ENCODE data around the gene WWOX.
"Not testable (repeated sequence)": the region's sequence is repeated elsewhere in the genome, so short reads cannot be mapped to it uniquely, and the experiment has no call there.

The WWOX gene

DNA sequence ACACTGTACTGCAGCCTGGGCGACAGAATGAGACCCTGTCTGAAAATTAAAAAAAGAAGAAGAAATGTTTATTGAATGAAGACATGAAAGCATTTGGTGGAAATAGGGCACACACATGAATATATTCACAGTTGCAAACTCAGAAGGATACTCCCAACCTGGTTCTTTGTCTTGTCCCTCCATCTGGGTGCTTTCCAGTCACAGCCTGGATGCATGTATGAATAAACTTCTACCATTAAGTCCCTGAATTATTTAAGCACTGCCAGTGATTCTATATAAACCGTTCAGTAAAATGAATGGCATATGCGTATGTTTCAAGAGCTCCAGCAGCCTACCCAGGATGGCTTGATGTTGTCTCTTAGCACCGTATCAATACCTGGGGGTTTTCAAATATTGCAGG is 591.1 kb downstream of the WWOX start:
- Mint-ChIP-seq H3K4me3 (no peak overlapping the region), H3K9me3 (no peaks in the 10 kb centered on the region), H3K27ac (no peak overlapping the region), H3K36me3 (ENCODE audit: low read depth) (no peaks in the 10 kb centered on the region), H3K4me1 (ENCODE audit: low read depth) (no peaks in the 10 kb centered on the region), H3K27me3 (ENCODE audit: low read depth) (no peaks in the 10 kb centered on the region)

DNA sequence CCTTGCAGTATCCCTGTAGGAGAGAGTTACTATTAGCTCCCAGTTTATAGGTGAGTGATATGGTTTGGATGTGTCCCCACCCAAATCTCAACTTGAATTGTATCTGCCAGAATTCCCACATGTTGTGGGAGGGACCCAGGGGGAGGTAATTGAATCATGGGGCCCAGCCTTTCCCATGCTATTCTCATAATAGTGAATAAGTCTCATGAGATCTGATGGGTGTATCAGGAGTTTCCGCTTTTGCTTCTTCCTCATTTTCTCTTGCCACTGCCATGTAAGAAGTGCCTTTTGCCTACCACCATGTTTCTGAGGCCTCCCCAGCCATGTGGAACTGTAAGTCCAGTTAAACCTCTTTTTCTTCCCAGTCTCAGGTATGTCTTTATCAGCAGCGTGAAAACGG is 592.3 kb downstream of the WWOX start:
- not testable (repeated sequence) for H3K27ac Mint-ChIP-seq; H3K4me1 Mint-ChIP-seq (ENCODE audit: low read depth); H3K27me3 Mint-ChIP-seq (ENCODE audit: low read depth); H3K4me3 Mint-ChIP-seq; H3K36me3 Mint-ChIP-seq (ENCODE audit: low read depth); H3K9me3 Mint-ChIP-seq

DNA sequence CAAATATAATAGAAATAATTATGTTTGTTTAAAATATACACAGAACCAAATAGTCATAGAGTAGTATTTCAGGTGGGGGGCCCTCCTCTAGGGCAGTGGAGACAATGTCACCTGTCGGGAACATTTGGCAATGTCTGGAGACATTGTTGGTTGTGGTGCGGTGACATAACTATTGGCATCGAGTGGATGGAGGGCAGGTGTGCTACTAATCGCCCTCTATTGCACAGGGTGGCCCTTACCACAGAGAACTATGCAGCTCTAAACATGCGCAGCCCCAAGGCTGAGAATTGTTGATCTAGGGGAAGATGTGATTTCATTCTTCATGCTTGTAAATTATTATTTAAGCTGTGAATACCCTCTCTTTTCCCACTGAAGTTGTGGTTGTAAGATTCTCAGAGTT is 594.0 kb downstream of the WWOX start:
- Mint-ChIP-seq H3K36me3 (ENCODE audit: low read depth) (no peaks in the 10 kb centered on the region), H3K4me3 (no peak overlapping the region), H3K27ac (no peak overlapping the region), H3K4me1 (ENCODE audit: low read depth) (no peaks in the 10 kb centered on the region), H3K9me3 (peaks cover 5% of the 10 kb centered on the region), H3K27me3 (ENCODE audit: low read depth) (no peaks in the 10 kb centered on the region)

DNA sequence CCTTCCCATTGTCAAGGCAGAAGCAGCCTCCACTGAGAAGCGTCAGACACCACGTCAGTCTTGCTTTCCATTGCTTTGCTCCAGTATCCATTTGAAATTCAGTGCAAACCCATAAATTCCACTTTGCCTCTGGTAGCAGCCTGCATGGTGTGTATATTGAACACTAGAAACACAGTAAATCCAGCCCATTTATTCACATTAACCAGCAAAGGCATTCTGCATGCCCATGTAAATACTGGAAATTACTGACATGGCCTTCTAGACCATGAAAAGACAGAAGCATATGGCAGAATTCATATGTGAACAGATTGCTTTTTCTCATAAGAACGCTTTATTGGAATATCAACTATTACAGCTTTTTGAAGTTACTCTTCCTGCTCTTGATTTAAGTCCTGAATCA is 595.0 kb downstream of the WWOX start:
- H3K36me3 Mint-ChIP-seq (ENCODE audit: low read depth): no peaks in the 10 kb centered on the region
- no peaks in the 10 kb centered on the region for H3K27me3 Mint-ChIP-seq (ENCODE audit: low read depth)
- H3K9me3 Mint-ChIP-seq: peaks cover 5% of the 10 kb centered on the region
- no peaks in the 10 kb centered on the region for H3K4me1 Mint-ChIP-seq (ENCODE audit: low read depth)
- no peak overlapping the region for H3K4me3 Mint-ChIP-seq
- H3K27ac Mint-ChIP-seq: no peak overlapping the region

DNA sequence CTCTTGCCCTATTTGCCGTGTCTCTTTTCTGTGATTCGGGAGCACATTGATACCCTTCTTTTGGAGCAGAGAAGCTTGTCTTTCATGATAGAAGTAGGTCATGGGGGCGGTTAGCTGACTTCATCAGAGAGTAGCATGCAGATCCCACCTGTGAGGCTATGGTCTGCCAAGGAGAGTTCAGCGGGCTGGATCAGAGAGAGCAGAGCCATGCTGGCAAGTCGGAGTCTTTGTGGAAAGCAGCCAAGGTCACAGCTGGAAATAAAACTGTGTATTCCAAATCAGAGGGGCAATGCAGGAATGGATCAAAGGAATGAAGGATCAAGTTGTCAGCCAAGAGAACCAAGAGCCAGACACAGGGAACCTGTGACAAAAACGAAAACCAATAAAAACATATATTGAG is 595.9 kb downstream of the WWOX start:
- Mint-ChIP-seq H3K36me3 (ENCODE audit: low read depth) (no peaks in the 10 kb centered on the region), H3K4me1 (ENCODE audit: low read depth) (no peaks in the 10 kb centered on the region), H3K4me3 (no peak overlapping the region), H3K9me3 (peaks cover 5% of the 10 kb centered on the region), H3K27ac (no peak overlapping the region), H3K27me3 (ENCODE audit: low read depth) (no peaks in the 10 kb centered on the region)

DNA sequence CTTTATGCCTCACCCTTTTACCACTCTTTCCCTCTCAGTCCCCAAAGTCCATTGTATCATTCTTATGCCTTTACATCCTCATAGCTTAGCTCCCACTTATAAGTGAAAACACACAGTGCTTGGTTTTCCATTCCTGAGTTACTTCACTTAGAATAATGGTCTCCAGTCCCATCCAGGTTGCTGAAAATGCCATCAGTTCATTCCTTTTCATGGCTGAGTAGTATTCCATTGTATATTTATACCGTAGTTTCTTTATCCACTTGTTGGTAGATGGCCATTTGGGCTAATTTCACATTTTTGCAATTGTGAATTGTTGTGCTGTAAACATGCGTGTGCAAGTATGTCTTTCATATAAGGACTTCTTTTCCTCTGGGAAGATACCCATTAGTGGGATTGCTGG is 597.3 kb downstream of the WWOX start:
- peaks cover 5% of the 10 kb centered on the region for H3K9me3 Mint-ChIP-seq
- no peaks in the 10 kb centered on the region for H3K36me3 Mint-ChIP-seq (ENCODE audit: low read depth)
- H3K27me3 Mint-ChIP-seq (ENCODE audit: low read depth): no peaks in the 10 kb centered on the region
- H3K4me1 Mint-ChIP-seq (ENCODE audit: low read depth): no peaks in the 10 kb centered on the region
- no peak overlapping the region for H3K4me3 Mint-ChIP-seq
- H3K27ac Mint-ChIP-seq: no peak overlapping the region

DNA sequence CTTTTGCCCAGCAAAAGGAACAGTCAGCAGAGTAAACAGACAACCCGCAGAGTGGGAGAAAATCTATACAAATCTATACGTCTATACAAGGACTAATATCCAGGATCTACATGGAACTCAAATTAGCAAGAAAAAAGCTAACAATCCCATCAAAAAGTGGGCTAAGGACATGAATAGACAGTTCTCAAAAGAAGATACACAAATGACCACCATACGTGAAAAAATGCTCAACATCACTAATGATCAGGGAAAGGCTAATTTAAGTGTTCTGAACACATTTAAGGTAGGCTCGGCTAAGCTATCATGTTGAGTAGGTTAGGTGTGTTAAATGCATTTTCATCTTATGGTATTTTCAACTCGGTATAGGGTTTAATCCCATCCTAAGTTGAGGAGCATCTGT is 598.0 kb downstream of the WWOX start:
- Mint-ChIP-seq H3K9me3 (peaks cover 5% of the 10 kb centered on the region), H3K27me3 (ENCODE audit: low read depth) (no peaks in the 10 kb centered on the region), H3K4me3 (no peak overlapping the region), H3K36me3 (ENCODE audit: low read depth) (no peaks in the 10 kb centered on the region), H3K4me1 (ENCODE audit: low read depth) (no peaks in the 10 kb centered on the region), H3K27ac (no peak overlapping the region)

DNA sequence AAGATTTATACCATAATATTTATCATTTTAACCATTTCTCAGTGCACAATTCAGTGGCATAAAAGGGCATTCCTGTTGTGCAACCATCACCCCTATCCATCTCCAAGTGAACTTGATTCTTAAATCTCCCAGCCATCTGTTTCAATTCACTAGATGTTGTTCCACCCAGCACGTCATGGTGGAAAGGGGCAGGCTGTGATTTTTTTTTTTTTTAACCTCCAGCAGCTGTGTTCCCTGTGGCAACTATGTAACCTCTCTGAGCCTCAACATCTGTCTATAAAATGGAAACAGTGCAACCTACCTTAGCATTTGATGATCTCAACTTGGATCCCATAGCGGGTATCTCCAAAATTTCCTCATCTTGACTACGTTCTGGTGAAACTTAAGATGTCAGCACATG is 604.5 kb downstream of the WWOX start:
- Mint-ChIP-seq H3K4me1 (ENCODE audit: low read depth) (peaks cover 6% of the 10 kb centered on the region), H3K27me3 (ENCODE audit: low read depth) (peaks cover 9% of the 10 kb centered on the region), H3K36me3 (ENCODE audit: low read depth) (no peaks in the 10 kb centered on the region), H3K9me3 (peaks cover 3% of the 10 kb centered on the region), H3K4me3 (no peak overlapping the region), H3K27ac (no peak overlapping the region)

DNA sequence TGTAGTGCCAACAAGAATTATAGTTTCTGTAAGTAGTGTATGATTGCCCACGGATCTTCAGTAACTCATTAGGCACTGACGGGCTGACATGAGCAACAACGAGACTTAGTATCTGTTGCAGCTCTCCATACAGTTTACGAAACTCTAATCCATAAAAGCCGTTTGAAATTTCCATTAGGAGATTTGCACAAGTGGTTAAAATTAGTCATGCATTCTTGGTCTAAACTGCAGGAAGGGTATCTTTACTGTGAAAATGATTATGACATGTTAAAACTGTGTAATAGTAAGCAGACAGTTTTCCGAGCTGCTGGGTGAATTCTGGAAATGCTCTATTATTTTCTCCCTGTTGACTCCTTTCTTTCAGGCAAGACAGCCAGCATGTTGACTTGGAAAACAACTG is 605.0 kb downstream of the WWOX start:
- Mint-ChIP-seq H3K36me3 (ENCODE audit: low read depth) (no peaks in the 10 kb centered on the region), H3K4me1 (ENCODE audit: low read depth) (peaks cover 6% of the 10 kb centered on the region), H3K27me3 (ENCODE audit: low read depth) (peaks cover 9% of the 10 kb centered on the region), H3K4me3 (no peak overlapping the region), H3K9me3 (peaks cover 3% of the 10 kb centered on the region), H3K27ac (no peak overlapping the region)

DNA sequence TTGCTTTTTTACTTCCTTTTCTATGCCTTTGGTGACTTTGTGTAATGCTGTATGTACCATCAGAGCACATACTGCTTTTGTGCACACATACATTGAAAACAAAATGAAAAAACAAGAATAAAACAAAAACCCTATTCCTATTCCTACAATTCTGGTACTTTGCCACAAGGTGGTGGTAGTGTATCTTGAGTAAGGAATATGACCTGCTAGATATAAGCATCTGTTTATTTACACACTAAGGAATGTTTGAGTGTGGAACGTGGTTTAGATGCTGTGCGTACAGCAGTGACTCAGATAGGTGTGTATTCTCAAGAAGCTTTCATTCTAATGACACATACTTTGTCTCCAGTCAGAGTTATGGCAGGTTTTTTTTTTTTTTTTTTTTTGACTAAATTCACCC is 606.2 kb downstream of the WWOX start:
- H3K9me3 Mint-ChIP-seq: peaks cover 3% of the 10 kb centered on the region
- no peak overlapping the region for H3K4me3 Mint-ChIP-seq
- H3K27ac Mint-ChIP-seq: no peak overlapping the region

DNA sequence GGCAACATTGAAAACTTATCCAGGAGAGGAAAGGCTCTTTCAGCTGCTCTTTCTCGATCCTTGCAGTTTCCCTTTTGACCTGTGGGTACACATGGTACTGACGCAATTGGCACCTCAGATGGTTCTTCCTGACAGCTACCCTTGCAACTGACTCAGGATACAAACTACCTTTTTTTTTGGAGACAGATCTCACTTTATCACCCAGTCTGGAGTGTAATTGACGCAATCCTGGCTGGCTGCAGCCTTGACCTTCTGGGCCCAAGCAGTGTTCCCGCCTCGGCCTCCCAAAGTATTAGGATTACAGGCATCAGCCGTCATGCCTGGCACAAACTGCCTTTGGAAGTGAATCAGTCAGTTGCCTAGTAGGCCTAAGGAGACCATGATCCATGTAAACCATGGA is 607.2 kb downstream of the WWOX start:
- Mint-ChIP-seq H3K27ac (no peak overlapping the region), H3K4me1 (ENCODE audit: low read depth) (peaks cover 6% of the 10 kb centered on the region), H3K36me3 (ENCODE audit: low read depth) (no peaks in the 10 kb centered on the region), H3K4me3 (no peak overlapping the region), H3K27me3 (ENCODE audit: low read depth) (peaks cover 9% of the 10 kb centered on the region), H3K9me3 (peaks cover 3% of the 10 kb centered on the region)

More for the DNA sequence above, 606.2 kb downstream of the WWOX start:
- Mint-ChIP-seq H3K36me3 (ENCODE audit: low read depth) (no peaks in the 10 kb centered on the region), H3K4me1 (ENCODE audit: low read depth) (peaks cover 6% of the 10 kb centered on the region), H3K27me3 (ENCODE audit: low read depth) (peaks cover 9% of the 10 kb centered on the region)

DNA sequence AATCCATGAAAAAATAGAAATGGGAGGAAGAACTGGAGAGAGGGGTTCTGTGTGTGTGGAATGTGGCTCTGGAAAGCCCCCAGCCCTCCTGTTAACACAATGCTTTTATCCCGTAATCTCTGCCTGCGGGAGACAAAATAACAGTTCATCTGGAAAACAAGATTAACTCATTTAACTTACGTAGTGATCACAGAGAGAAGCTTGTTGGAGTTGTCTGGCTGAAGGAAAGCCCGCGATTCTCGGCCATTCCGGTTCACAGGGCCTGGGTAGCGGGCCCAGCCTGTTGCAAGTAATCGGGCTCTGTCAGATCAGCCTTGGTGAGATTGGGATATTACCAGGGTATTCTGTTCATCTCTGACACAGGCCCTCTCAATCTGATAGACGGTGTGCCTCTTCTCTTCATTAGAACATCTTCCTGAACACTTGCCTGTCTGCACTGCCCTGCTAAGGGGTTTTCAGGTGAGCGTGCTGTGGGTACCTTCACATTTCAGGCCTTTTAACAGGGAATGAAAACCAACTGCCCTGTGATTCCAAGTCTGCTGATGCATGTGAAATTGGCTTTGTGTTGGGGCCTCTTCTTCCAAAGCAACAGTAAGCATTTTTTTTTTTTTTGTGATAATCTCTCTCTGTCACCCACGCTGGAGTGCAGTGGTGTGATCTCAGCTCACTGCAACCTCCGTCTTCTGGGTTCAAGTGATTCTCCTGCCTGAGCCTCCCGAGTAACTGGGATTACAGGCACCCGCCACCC is 609.9 kb downstream of the WWOX start:
- H3K4me1 Mint-ChIP-seq (ENCODE audit: low read depth): peaks cover 6% of the 10 kb centered on the region
- no peaks in the 10 kb centered on the region for H3K27me3 Mint-ChIP-seq (ENCODE audit: low read depth)
- no peak overlapping the region for H3K27ac Mint-ChIP-seq
- no peak overlapping the region for H3K4me3 Mint-ChIP-seq
- no peaks in the 10 kb centered on the region for H3K36me3 Mint-ChIP-seq (ENCODE audit: low read depth)
- H3K9me3 Mint-ChIP-seq: peaks cover 3% of the 10 kb centered on the region

DNA sequence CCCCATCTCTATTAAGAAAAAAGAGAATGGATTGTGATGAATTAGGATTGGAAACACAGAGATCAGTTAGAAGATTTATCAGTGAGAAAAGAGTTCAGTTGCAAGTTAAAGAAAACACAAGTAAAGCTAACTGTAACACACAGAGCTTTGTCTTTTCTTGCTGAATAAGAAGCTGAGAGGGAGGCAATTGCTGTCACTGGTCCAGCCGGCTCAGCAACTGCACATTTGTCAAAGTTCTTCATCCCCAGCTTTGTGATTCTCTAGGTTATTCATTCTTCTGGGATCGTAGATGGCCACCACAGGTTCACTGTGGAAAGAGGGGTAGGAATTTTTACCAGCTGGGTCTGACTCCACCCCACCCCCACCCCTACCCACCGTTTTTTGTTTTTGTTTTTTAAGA is 615.7 kb downstream of the WWOX start:
- Mint-ChIP-seq H3K27ac (no peak overlapping the region), H3K9me3 (no peaks in the 10 kb centered on the region), H3K36me3 (ENCODE audit: low read depth) (no peaks in the 10 kb centered on the region), H3K4me1 (ENCODE audit: low read depth) (no peaks in the 10 kb centered on the region), H3K27me3 (ENCODE audit: low read depth) (peaks cover 12% of the 10 kb centered on the region), H3K4me3 (no peak overlapping the region)

DNA sequence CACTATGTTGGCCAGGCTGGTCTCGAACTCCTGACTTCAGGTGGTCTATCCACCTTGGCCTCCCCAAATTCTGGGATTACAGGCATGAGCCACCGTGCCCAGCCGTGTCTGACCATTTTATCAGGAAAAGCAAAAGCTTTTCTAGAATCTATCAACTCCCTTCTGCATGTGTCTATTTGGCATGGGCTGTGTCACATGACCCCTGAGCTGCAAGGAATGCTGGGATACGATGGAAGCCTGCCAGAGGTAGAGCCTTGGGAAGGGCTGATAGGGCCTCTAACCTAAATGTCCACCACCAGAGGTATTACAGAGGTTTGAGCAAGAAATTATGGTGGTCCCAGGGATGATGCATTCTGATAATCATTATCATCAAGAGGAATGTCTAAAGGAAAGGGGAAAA is 616.2 kb downstream of the WWOX start:
- H3K9me3 Mint-ChIP-seq: no peaks in the 10 kb centered on the region
- peaks cover 18% of the 10 kb centered on the region for H3K27me3 Mint-ChIP-seq (ENCODE audit: low read depth)
- H3K27ac Mint-ChIP-seq: no peak overlapping the region
- no peak overlapping the region for H3K4me3 Mint-ChIP-seq
- no peaks in the 10 kb centered on the region for H3K4me1 Mint-ChIP-seq (ENCODE audit: low read depth)
- H3K36me3 Mint-ChIP-seq (ENCODE audit: low read depth): no peaks in the 10 kb centered on the region

DNA sequence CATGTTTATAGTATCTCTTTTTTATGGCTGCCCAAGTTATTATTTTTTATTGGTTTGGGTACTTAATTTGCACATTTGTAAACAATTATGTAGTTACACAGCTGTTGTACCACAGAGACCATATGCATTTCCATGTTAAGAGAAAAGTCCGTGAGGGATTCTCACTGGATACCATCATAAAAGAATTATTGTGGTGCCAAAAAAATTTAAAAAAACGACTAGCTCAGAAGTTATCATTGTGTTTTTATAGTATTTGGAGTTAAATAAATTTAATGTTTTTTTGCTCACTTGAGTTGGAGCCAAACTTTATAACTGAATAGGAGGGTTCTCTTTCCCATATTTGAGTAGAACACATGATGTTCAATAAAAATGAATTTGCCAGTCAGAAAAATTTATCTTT is 618.7 kb downstream of the WWOX start:
- Mint-ChIP-seq H3K36me3 (ENCODE audit: low read depth) (no peaks in the 10 kb centered on the region), H3K27me3 (ENCODE audit: low read depth) (peaks cover 20% of the 10 kb centered on the region), H3K4me3 (no peak overlapping the region), H3K4me1 (ENCODE audit: low read depth) (no peaks in the 10 kb centered on the region), H3K9me3 (no peaks in the 10 kb centered on the region), H3K27ac (no peak overlapping the region)

DNA sequence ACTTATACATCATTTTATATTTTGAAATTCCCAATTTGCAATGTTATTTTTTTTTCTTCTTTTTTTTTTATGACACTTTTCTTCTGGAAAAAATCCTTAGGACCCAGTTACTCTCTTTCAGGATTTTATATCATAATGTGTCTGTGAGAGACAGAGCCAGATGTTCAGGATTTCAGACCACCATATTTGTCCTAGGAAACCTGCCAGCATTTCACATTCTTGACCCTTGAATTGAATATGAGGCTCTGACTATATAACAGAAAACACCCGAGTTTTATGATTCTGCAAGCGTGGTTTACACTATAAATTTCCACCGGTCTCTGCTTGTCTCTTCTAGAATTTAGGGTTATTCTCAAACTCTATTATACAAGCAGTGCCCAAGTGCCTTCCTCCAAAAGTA is 621.0 kb downstream of the WWOX start:
- H3K27me3 Mint-ChIP-seq (ENCODE audit: low read depth): peaks cover 24% of the 10 kb centered on the region
- H3K9me3 Mint-ChIP-seq: no peaks in the 10 kb centered on the region
- no peak overlapping the region for H3K4me3 Mint-ChIP-seq
- H3K36me3 Mint-ChIP-seq (ENCODE audit: low read depth): no peaks in the 10 kb centered on the region
- no peaks in the 10 kb centered on the region for H3K4me1 Mint-ChIP-seq (ENCODE audit: low read depth)
- no peak overlapping the region for H3K27ac Mint-ChIP-seq
